Large intestine (tissue), 3 donors: Measurements from ENCODE around the gene ANKS1B. TPM values are rescaled to one million over a fixed set of nuclear protein-coding genes. Genes with fewer than 3 reads are reported as not detected.

Source experiments
- DNase-seq, 2 donors: peaks; one replicate each; pipeline versions ENCODE4 v3.0.0 to v3.0.0-alpha.2; 2013
- H3K27ac ChIP-seq: one replicate; pipeline ENCODE4 v1.5.1; 2013; ENCODE audit warnings: low read length
- H3K27me3 ChIP-seq: 2 replicates; pipeline ENCODE4 v1.6.1; 2013; ENCODE audit warnings: low read length; ENCODE audit not compliant: control insufficient read depth, insufficient read depth
- H3K36me3 ChIP-seq: 2 replicates; pipeline ENCODE4 v1.6.1; 2013; ENCODE audit warnings: low read length; ENCODE audit not compliant: control insufficient read depth, insufficient read depth
- H3K4me1 ChIP-seq: one replicate; pipeline ENCODE4 v1.6.1; 2013; ENCODE audit warnings: low read length; ENCODE audit not compliant: control insufficient read depth, insufficient read depth
- H3K4me3 ChIP-seq: one replicate; pipeline ENCODE4 v1.5.1; 2013; ENCODE audit warnings: low read length
- H3K9me3 ChIP-seq: one replicate; pipeline ENCODE4 v1.6.1; 2013; ENCODE audit warnings: mild to moderate bottlenecking, low read depth, low read length, moderate library complexity; ENCODE audit not compliant: control insufficient read depth
- WGBS: methylation state at CpG from one replicate; pipeline ENCODE4 v1.1.5; 2013; ENCODE audit warnings: low lambda C conversion rate; ENCODE audit not compliant: insufficient coverage; 5-methylcytosine and 5-hydroxymethylcytosine counted together
- polyA plus RNA-seq: library from polyadenylated mRNA; unstranded; fragments of 120-200 nt; gene quantifications from one replicate; pipeline ENCODE4 v1.2.1, GENCODE V29; 2013

Gene ANKS1B
- polyA plus RNA-seq, 1 donor = 2.4 TPM

GRCh38 chr12:99879439-99879838 is 105.3 kb downstream of the ANKS1B start:
- Histone ChIP-seq H3K4me3 (no peak overlapping the region), H3K9me3 (no peaks in the 10 kb centered on the region), H3K36me3 (no peaks in the 10 kb centered on the region), H3K27ac (no peak overlapping the region), H3K4me1 (no peaks in the 10 kb centered on the region), H3K27me3 (no peaks in the 10 kb centered on the region)
- DNase-seq = no peak

GRCh38 chr12:99875081-99875480 is 109.7 kb downstream of the ANKS1B start:
- Histone ChIP-seq H3K27ac (no peak overlapping the region), H3K9me3 (no peaks in the 10 kb centered on the region), H3K27me3 (no peaks in the 10 kb centered on the region), H3K4me3 (no peak overlapping the region), H3K36me3 (no peaks in the 10 kb centered on the region), H3K4me1 (no peaks in the 10 kb centered on the region)
- no peak for DNase-seq

GRCh38 chr12:99870085-99870484 is 114.7 kb downstream of the ANKS1B start:
- no peak for DNase-seq
- no peaks in the 10 kb centered on the region for H3K36me3 ChIP-seq
- no peaks in the 10 kb centered on the region for H3K4me1 ChIP-seq
- no peaks in the 10 kb centered on the region for H3K27me3 ChIP-seq
- WGBS = 100% methylated on average over 2 of the region's 5 CpGs
- no peak overlapping the region for H3K4me3 ChIP-seq
- no peak overlapping the region for H3K27ac ChIP-seq
- no peaks in the 10 kb centered on the region for H3K9me3 ChIP-seq

GRCh38 chr12:99861731-99862130 is 123.0 kb downstream of the ANKS1B start:
- 84% methylated on average over 2 of the region's 4 CpGs for WGBS
- Histone ChIP-seq H3K27me3 (no peaks in the 10 kb centered on the region), H3K4me3 (no peak overlapping the region), H3K36me3 (no peaks in the 10 kb centered on the region), H3K9me3 (no peaks in the 10 kb centered on the region), H3K4me1 (no peaks in the 10 kb centered on the region), H3K27ac (no peak overlapping the region)
- DNase-seq = no peak

- H3K36me3 ChIP-seq = no peaks in the 10 kb centered on the region
- H3K4me3 ChIP-seq = no peak overlapping the region
- no peak for DNase-seq
- H3K4me1 ChIP-seq = no peaks in the 10 kb centered on the region
- WGBS = no CpG with 5 or more reads among the region's 1 CpG
- no peak overlapping the region for H3K27ac ChIP-seq
- no peaks in the 10 kb centered on the region for H3K9me3 ChIP-seq
- H3K27me3 ChIP-seq = no peaks in the 10 kb centered on the region
These were observed 125.6 kb downstream of the ANKS1B start for GRCh38 chr12:99859126-99859525.

- DNase-seq = no peak
- H3K4me3 ChIP-seq = no peak overlapping the region
- H3K9me3 ChIP-seq = no peaks in the 10 kb centered on the region
- WGBS = no CpG with 5 or more reads among the region's 5 CpGs
- no peak overlapping the region for H3K27ac ChIP-seq
- H3K4me1 ChIP-seq = no peaks in the 10 kb centered on the region
- no peaks in the 10 kb centered on the region for H3K27me3 ChIP-seq
- no peaks in the 10 kb centered on the region for H3K36me3 ChIP-seq
These were observed 132.1 kb downstream of the ANKS1B start for GRCh38 chr12:99852666-99853065.

- no peak for DNase-seq
- no peak overlapping the region for H3K4me3 ChIP-seq
These were observed 136.8 kb downstream of the ANKS1B start for GRCh38 chr12:99847936-99848335.

GRCh38 chr12:99834710-99835109 is 150.0 kb downstream of the ANKS1B start:
- no peak overlapping the region for H3K4me3 ChIP-seq
- H3K27ac ChIP-seq = no peak overlapping the region
- H3K4me1 ChIP-seq = no peaks in the 10 kb centered on the region
- no peaks in the 10 kb centered on the region for H3K27me3 ChIP-seq
- no peak for DNase-seq
- WGBS = no CpG with 5 or more reads among the region's 2 CpGs
- H3K36me3 ChIP-seq = no peaks in the 10 kb centered on the region
- no peaks in the 10 kb centered on the region for H3K9me3 ChIP-seq

More at GRCh38 chr12:99847936-99848335, 136.8 kb downstream of the ANKS1B start:
- no peaks in the 10 kb centered on the region for H3K27me3 ChIP-seq
- H3K36me3 ChIP-seq = no peaks in the 10 kb centered on the region
- H3K9me3 ChIP-seq = no peaks in the 10 kb centered on the region
- no peaks in the 10 kb centered on the region for H3K4me1 ChIP-seq
- no peak overlapping the region for H3K27ac ChIP-seq

- Histone ChIP-seq H3K4me1 (no peaks in the 10 kb centered on the region), H3K4me3 (no peak overlapping the region), H3K9me3 (no peaks in the 10 kb centered on the region), H3K36me3 (no peaks in the 10 kb centered on the region), H3K27ac (no peak overlapping the region), H3K27me3 (no peaks in the 10 kb centered on the region)
- no peak for DNase-seq
- WGBS = 83% methylated on average over 1 of the region's 1 CpG
These were observed 151.3 kb downstream of the ANKS1B start for GRCh38 chr12:99833397-99833796.

- Histone ChIP-seq H3K36me3 (no peaks in the 10 kb centered on the region), H3K9me3 (no peaks in the 10 kb centered on the region), H3K27me3 (no peaks in the 10 kb centered on the region), H3K4me3 (no peak overlapping the region), H3K27ac (no peak overlapping the region), H3K4me1 (no peaks in the 10 kb centered on the region)
- no peak for DNase-seq
- WGBS = no CpG with 5 or more reads among the region's 8 CpGs
These were observed 159.7 kb downstream of the ANKS1B start for GRCh38 chr12:99824900-99825542.

GRCh38 chr12:99822273-99822672 is 162.5 kb downstream of the ANKS1B start:
- Histone ChIP-seq H3K4me1 (no peaks in the 10 kb centered on the region), H3K36me3 (no peaks in the 10 kb centered on the region), H3K4me3 (no peak overlapping the region), H3K27me3 (no peaks in the 10 kb centered on the region), H3K27ac (no peak overlapping the region), H3K9me3 (no peaks in the 10 kb centered on the region)
- no peak for DNase-seq
